GM18498 (cell line): ENCODE results near the gene CTDSP2.
"Not testable (repeated sequence)": the region's sequence is repeated elsewhere in the genome, so short reads cannot be mapped to it uniquely, and the experiment has no call there.

Source experiments
- ATAC-seq: cut with Tn5 transposase; IDR thresholded peaks from one replicate; pipeline ENCODE4 v1.9.1; 2021; ENCODE audit warnings: mild to moderate bottlenecking, moderate library complexity; ENCODE audit not compliant: unreplicated experiment

CTDSP2 gene

DNA sequence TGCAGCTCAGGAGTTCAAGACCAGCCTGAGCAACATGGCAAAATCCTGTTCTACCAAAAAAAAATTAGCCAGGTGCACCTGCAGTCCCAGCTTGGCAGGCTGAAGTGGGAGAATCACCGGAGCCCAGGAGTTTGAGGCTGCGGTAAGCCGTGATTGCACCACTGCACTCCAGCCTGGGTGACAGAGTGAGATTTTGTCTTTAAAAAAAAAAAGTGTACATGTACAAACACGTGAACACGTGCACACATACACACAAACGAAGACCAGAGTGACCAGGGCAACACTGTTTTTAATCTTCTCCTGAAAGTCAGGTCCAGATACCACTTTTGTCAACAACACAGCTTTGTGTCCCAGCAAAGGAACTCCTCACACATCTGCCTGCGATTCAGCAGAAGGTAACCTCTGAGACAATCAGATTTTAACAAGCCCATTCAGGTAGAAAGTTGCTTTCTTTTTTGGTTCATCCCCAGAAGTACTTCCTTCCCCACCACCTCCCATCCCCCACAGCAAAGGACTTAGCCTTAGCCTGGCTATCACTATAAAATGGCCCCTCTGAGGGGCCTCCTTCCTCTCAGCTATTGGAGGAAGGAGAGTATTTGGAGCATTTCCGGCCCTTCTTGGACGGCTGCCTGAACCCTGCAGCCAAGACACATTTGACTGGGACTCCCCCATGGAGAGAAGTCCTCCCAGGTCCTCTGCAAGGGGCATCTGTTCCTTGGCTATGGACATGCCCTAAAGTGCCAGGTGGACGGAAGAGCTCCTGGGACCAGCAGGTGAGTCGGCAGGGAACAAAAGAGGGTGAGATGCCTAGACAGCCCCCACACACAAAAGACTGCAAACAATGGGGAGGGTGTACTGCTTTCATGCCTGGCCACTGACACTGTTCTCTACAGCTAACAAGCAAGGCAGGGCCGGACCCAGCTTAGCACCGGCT lies 9.8 kb downstream of the CTDSP2 start:
- ATAC-seq = peak; percentile 54

DNA sequence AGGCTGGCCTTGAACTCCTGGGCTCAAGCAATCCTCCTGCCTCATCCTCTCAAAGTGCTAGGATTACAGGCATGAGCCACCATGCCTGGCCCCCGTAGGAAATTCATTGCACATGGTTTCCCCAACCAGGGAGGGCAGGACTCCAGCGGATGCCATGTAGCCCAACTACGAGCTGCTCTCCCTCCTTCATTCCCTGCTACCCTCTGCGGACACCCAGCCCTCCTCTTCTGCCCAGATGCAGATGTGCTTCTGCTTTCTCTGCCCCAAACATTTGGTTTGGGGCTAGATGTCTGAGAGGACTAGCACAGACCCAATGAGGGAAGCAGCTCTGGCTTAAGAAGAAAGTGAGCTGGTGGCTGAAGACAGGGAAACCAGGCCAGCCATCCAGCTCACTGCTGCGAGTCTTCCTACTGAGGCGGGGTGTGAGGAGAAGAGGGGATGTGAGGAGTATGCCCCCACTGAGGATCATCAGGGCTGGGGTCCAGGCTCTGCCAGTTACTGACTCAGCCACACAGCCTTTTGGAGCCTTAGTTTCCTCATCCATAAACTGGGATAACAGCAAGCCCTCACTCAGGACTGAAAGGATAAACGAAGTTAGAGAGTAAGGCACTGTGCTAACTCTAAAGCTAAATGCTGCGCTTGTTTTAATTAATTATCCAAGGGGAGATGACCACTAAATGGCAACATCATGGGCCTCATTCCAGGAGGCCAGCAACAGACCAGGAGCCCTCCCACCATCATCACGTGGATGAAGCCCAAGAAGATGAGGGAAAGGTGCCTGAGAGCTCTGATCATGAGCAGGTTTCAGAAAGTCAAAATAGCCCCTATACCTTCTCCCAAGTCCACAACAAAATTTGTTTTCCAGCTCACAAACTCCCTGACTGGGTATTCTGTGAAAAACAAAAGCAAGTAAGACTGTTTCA lies 10.9 kb downstream of the CTDSP2 start:
- no peak for ATAC-seq

DNA sequence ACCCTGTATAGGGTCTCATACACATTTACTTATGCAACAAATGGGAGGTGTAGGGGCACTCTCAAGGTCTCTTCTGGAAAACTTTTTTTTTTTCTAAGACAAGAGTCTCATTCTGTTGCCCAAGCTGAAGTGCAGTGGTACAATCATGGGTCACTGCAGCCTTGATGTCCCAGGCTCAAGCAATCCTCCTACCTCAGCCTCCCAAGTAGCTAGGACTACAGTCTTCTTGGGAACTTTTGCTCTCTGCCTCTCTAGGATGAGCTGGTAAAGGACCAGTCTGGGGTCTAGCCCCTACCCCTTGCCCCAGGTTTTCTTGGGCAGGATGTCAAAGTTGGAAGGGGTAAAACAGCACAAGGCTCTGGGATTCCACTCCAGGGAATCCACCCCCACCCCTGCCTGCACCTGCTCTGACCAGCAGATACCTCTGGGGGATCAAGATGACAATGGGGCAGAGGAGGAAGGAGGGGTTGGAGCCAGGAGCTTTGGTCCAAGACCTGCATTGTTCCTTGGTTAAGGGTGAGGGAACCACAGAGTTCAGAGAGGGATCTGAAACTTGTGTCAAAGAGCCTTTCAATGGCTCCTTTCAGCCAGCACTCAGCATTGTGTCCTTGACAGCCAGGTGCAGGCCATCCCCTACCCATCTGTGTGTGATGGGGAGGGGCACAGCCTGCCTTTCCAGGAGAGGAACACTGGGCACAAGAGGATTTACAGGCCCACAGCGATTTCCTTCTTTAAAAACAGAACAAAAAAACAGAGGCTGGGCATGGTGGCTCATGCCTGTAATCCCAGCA lies 12.2 kb downstream of the CTDSP2 start:
- no peak for ATAC-seq

DNA sequence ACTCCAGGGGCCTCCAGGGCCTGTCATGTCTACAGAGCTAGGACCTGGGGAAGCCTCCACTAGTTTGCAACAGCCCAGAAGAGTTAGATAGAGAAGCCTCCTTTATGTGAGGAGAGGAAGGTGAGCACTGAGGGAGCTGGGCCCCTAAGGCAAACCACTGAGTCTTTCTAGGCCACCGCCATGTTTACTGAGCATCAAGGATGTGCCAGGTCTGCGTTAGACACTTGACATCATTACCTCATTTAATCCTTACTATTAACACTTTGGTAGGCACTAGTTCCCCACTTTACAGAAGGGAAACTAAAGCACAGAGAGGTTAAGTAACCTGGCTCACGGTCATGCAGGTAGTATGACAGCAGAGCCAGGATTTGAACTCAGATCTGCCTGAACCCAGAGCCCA lies 12.9 kb downstream of the CTDSP2 start:
- no peak for ATAC-seq

DNA sequence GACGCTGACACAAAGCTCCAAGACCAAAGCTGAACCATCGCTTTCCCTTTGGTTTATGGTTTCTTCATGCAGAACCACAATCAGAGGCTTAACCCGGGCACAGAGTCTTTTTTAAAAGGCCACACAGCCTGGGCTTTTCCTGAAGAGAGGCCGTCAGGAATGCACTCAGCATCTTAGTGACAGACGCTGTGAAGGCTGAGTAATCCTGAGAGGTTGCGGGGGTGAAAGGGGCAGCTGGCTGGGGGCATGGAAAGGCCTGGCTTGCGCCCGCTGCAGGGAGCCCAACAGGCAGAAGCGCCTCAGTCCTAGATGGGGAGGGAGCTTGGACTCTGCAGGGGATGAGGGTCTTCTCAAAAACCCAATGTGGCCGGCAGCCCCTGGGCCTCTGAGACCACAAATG lies 13.6 kb downstream of the CTDSP2 start:
- ATAC-seq = no peak

DNA sequence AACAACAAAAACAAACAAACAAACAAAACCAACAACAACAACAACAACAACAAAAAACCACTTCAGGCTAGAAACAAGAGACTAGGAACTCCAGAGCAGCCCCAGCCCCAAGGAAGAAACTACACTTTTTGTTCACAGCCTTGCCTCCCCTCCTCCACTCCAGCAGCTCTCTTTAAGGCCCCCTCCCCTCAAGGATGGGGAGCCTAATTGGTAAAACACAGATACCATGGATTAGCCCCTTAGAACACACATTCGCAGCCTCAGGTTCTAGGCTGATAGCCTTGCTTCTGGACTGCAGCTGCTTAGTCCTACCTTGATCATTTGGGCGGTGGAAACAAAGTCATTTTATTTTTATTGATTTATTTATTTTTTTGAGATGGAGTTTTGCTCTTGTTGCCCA lies 16.1 kb downstream of the CTDSP2 start:
- no peak for ATAC-seq

DNA sequence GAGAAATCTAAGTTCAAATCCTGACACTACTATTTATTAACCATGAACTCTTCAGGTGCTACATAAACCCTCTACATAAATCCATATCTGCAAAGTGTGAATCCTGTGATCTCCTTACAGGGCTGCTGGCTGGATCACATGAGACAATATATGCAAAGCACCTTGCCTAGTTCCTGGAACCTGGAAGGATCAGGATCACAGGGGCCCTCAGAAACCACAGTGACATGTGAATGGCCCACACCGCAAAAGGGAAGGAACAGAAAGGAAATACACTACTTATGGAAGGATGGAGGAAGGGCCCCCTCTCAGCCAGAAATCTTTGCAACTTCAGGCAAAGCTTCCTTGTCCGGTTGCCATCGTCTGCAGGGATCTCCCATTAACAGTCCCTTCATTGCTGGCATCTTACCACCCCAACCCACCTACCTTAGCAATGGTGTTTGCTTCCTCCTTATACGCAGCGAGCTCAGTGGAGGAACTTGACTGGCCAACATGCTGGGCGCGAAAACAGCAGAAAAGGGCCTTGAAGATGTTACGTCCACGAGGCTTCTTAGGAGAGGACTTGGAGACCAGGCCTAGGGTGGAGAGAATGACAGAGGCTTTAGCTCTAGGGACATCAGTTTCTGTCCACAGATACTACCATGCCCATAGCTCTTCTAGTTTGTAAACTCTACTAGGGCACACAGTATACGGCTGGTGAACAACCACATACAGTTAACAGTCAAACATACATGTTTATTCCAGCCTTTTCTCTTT lies 17.3 kb downstream of the CTDSP2 start:
- ATAC-seq = no peak

DNA sequence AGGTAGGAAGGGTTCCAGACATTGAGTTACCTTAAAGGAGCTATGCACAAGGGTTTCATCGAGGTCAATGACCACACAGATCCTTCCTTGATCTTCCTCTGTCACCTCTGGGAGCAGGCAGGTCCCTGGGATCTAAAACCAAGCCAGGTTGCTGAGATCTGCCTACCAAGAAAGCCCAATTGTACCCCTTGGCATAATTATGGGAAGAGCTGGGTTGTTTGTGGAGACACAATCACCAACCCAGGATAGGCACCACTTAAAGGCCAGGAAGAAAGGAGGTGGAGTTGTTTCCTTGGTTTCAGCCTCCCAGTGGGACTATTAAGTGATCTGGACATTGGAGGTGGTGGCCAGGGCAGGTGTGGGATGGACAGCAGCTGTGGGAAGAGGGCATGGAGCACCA lies 19.6 kb downstream of the CTDSP2 start:
- ATAC-seq = no peak

DNA sequence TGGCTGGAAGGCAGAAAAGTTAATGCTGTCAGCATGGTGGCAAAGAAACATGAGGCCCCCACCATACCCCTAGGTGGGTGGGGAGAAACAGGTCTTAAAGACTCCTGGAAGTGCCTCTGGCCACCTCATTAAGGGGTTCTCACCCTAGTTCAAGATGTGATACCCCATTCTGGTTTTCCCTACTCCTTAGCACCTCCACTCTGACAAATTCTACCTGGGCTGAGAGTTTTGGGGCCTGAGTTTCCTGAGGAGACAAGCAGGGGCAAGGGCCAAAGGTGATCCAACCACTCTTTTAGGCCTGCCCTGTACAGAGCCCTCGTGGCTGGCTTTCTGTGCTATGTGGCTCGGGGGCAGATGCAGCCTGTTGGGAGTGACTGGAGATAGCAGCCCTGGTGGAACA lies 20.1 kb downstream of the CTDSP2 start:
- ATAC-seq = no peak

DNA sequence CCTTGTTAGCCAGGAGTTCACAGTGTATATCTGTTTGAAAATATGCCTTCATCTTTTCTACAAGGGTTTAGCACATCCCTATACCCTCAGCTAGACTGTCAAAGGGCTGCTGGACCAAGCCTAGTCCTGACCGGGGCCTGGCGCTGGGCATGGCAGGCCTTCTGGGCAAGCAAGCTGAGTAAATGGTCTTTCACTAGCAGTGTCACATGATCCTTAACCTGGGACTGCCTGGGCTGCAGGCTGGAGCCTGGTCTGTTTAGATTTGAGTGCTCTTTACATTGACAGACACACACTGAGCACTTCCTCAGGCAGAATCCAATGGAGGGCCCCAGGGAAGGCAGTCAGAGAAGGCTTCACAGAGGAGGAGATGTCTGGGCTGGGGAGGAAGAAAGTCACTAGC lies 21.1 kb downstream of the CTDSP2 start:
- ATAC-seq = no peak

DNA sequence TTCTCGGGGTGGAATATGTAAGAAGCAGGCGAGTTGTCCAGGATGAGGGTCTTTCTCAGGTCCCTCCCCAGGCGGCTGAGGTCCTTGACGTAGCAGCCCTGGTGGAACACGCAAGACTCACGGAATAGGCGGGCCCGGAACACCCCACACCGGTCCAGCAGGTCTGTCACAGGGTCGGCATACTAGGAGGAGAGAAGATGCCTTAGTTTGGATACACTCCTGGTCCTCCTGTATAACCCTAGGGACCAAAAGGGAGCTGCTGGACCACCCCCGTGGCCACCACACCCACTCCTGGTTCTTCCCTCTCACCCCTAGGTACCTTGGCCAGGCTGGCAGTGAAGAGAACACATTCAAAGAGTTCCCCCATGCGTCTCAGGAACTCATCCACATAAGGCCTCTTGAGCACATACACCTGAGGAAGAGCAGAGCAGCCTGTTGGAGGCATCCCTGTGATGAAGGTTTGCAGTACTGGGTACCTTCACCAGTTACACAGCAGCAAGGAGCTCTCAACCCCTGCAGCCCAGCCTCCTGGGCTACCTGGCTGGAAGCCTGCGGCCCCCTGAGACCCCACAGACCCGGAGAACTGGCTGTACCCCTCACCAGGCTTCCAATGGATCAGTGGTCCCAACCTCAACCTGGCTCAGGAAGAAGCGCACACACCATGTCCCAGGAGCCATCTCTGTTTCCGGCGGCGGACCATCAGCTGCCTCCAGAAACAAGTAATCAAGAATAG lies 22.5 kb downstream of the CTDSP2 start:
- no peak for ATAC-seq

DNA sequence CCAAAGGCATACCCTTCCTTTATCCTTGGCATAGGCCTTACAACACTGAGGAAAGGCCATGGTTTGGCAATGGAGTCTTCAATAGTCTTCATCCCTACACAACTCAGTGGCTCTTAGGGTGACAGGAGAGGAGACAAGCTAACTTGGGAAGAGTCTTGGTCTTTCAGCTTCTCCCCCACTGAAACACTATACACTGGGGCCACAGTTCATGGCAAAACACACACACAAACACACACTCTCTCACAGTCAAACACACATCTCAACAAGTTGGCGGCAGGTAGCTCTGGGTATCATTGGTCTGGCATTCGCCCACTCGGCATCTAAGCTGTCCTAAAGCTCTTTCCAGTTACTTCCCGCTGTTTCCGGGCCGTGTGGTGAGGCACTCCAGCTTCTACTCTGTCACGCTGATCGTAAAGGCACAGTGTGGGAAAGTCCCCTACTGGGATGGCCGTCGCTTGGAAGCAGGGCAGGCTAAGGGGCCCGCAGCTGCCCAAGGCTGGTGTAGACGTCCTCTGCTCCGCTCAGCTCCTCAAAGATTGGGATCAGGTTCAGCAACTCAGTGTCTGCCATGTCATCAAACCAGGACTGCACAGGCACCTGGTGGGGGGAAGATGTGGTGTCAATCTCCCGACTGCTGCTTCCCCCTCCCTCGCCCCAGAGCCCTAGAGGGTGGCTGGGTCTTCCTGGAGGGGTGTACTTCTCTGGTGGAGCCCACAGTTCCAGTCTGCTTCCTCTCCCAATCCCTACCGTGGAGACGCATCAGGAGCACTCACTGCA lies 23.2 kb downstream of the CTDSP2 start:
- ATAC-seq = no peak

DNA sequence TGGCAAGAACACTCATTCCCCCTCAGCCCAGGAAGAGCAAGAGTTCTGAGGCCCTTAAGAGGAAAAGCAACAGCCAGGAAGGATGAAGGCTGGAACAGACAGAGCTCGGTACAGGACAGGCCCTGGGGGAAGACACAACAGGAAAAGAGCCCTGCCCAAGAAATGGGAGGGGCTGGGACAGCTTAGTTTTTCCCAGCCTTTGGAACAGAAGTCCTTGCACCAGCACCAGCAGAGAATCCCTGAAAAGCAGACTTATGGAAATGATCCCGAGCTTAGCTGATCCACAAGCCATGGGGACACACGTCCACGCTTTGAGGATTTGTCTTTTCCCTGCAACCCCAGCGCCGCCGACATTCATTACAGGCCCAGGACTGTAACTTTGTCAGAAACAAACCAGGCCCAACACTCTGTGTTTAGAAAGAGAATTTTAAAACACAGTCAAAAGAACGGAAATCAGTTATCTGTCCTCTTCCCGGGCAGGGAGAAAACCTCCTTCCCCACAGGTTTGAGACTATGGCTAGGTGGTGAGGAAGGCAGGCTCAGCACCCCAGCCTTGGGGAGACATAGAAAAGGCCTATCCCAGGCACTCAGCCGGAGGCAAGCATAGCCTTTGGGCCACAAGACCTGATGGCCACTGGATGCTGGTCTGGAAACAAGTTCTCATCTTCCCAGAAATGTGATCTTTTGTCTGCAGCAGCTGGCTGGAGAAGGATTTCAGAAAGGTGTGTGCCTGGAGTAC lies 24.0 kb downstream of the CTDSP2 start:
- no peak for ATAC-seq

DNA sequence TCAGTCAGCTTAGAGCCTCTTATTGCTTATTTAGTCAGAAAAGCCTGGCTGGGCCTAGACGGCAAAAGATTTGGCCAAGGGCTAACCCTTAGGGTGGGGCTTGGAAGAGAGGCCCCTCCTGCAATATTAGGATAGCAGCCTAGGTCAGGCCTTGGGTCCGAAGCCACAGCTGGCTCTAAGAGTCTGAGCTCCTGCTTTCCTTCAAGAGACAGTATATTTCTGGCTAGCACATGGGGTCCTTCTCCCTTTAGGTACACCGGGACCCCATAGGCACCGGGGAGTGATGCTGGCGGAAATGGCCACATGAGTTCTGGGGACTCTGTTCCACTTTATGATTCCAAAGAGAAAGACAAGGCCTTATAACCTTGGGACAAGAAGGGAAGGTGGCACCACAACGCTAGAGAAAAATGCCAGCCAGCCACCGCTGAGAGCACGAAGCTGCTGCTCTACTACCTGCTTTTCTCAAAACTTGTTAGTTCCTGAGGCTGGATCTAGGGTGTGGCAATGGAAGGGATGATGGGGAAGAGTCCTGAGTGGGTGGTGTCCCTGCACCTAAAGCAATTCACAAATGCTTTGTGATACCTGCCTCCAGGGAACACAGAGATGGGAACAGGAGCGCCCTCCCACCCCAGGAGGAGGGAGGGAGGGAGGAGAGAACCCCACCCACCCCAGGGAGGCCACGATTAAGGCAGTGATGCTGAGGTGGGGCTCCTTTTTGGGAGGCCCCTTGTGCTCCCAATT lies 24.9 kb downstream of the CTDSP2 start:
- no peak for ATAC-seq

DNA sequence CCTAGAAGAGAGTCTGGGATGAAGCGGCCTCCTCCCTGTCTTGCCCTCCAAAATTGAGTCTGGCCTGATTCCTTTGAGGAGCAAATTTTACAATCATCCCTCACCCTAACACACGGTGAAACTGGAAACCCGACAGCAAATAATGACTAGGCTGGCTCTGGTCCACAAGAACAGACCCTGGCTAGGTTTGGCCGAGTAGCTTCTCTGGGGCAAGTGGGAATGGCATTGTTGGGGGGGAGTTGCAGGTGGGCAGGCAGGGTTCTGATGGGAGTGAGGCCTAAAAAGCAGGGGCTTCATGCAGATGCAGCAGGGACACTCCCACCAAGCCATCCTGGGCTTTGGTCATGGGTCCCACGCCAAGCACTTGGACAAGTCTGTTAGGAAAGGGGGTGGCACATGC lies 25.5 kb downstream of the CTDSP2 start:
- ATAC-seq = not testable (repeated sequence)

DNA sequence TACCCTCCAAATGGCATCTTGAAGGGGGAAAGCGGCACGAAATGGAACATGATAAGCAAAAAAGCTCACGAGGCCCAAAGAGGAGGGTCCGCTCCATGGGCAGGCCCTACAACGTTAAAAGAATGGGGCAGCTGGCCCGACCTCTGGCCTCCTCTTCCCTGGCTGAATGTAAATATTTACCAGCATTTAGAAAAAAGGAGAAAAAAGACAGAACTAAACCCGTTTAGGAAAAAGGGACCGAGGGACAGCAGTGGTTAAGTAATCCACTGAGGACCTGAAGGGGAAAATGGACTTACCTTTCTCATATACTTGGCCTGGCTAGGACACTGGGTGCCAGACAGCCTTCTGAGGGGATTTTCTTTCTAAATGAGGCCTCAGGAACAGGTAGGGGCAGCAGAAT lies 26.4 kb downstream of the CTDSP2 start:
- ATAC-seq = not testable (repeated sequence)

DNA sequence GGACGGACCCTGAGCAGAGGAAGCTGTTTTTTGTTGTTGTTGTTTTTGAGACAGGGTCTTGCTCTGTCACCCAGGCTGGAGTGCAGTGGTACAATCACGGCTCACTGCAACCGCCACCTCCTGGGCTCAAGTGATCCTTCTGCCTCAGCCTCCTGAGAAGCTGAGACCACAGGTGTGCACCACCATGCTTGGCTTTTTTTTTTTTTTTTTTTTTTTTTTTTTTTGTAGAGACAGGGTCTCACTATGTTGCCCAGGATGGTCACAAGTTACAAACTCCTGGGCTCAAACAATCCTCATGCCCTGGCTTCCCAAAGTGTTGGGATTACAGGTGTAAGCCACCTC lies 28.6 kb downstream of the CTDSP2 start:
- ATAC-seq = not testable (repeated sequence)
